H1 (cell line): ENCODE data around the gene DSE. TPM values are rescaled to one million over a fixed set of nuclear protein-coding genes. Genes with fewer than 3 reads are reported as not detected.

ENCODE experiments used
- SIN3A ChIP-seq, 2 experiments: IDR thresholded peaks in 1 of 2; conservative IDR thresholded peaks in 1 of 2; 2 replicates each; pipeline ENCODE4 v1.6.1; 2011 to 2012; ENCODE audit warnings: low read length in 2 of 2, improper control_type of control experiment in 1 of 2, low read depth in 1 of 2, mild to moderate bottlenecking in 1 of 2
- TAF1 ChIP-seq: IDR thresholded peaks from 2 replicates; pipeline ENCODE4 v1.6.1; 2011; ENCODE audit warnings: mild to moderate bottlenecking, low read depth, low read length
- polyA plus RNA-seq, 7 experiments: library from polyadenylated mRNA; depleted of rRNA in 3 of 7; stranded (reverse) in 5 of 7; unstranded in 2 of 7; fragments of >200 nt in 5 of 7; fragments of 200-250 nt in 2 of 7; gene quantifications; 1 replicate in 5 of 7; 2 replicates in 1 of 7; 4 replicates in 1 of 7; pipeline versions ENCODE4 v1.2.1 to v1.2.3, GENCODE V29; 2011 to 2013; ENCODE audit warnings: missing spikeins in 2 of 7, mixed read lengths in 2 of 7
- total RNA-seq: library from RNA; stranded (reverse); fragmentation: NEBNext Ultra II Directional; extraction: Animal tissue kit (Norgen Biotek cat#: 25700); gene quantifications from 2 replicates; pipeline ENCODE4 v1.2.1, GENCODE V29; 2021

Gene DSE
- total and polyA plus RNA-seq, 2 of the 8 experiments (the other 6 are each of a cell fraction or from before 2014, with no cell fraction given): 32.5 to 94.4 TPM

DNA sequence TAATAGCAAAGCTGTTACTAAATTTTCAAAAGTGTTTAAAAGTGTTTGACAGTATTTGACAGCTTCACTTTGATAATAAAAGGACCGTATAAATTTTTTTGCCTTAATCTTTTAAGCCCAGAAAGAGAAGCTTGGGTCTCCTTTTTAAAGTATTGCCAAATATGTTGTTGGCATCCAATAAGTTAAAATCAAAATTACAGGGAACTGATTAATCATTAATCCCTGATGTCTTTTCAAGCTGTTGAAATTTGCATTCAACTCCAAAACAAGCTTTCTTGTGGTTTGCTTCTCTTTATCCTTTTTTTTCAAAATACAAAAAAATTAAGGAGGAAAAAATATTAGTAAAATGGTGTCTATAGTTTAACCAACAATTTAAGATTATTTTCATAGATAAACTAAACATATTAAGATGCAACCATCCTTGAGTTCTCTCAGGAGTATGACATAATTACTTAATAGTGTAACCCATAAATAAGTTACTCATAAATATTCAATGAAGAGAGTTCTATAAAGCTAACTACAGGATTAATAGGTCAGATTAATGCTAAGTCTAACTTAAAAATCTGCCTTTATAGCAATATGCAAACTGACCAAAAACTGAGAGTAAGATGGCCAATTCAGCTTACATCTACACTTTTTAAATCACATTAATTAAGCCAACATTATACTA is 63.4 kb downstream of the DSE start (continued):
- TF ChIP-seq SIN3A (conservative IDR thresholded peaks at IDR 0.05 in 1 of 2, IDR thresholded peaks at IDR 0.05 in 1 of 2; ENCODE audit: low read depth in 1 of 2, low read length in 2 of 2) (no peak), TAF1 (no peak)
